Ascending aorta (tissue), 2 donors: Measurements from ENCODE around the gene NELL1. TPM values are rescaled to one million over a fixed set of nuclear protein-coding genes. Genes with fewer than 3 reads are reported as not detected.

Experiments used
- DNase-seq, 2 donors: peaks; one replicate each; pipeline ENCODE4 v3.0.0-alpha.2; 2019; ENCODE audit warnings: low spot score in 2 of 2
- H3K27ac ChIP-seq, 2 donors: fragments of 200-600 bp; sonication (generic); one replicate each; pipeline ENCODE4 v1.5.1; 2016 to 2017; ENCODE audit warnings: mild to moderate bottlenecking in 1 of 2
- H3K27me3 ChIP-seq: fragments of 200-600 bp; sonication (generic); one replicate; pipeline ENCODE4 v1.5.1; 2017
- H3K36me3 ChIP-seq, 2 donors: fragments of 200-600 bp; sonication (generic); one replicate each; pipeline ENCODE4 v1.5.1; 2016
- H3K4me1 ChIP-seq, 2 donors: fragments of 200-600 bp; sonication (generic); one replicate each; pipeline ENCODE4 v1.5.1; 2016 to 2017; ENCODE audit warnings: mild to moderate bottlenecking in 1 of 2
- H3K4me3 ChIP-seq, 2 donors: fragments of 200-600 bp; sonication (generic); one replicate each; pipeline ENCODE4 v1.5.1; 2016 to 2017; ENCODE audit warnings: mild to moderate bottlenecking in 1 of 2
- H3K9me3 ChIP-seq, 2 donors: fragments of 200-600 bp; sonication (generic); one replicate each; pipeline ENCODE4 v1.5.1; 2016
- intact Hi-C: fragments of 100-400 bp; cut with DNase I; formaldehyde crosslinking; loops from one replicate; pipeline ENCODE4 v1.15.1; 2023
- total RNA-seq: library from RNA; depleted of rRNA; stranded (reverse); fragments of >200 nt; gene quantifications from one replicate; pipeline ENCODE4 v1.1.0, GENCODE V29; 2016
- TF ChIP-seq, protein P1 (sequence below), 3 experiments: fragments of 200-600 bp in 2 of 3; fragments of 450-650 bp in 1 of 3; sonication (generic) in 2 of 3; IDR thresholded peaks; one replicate each; pipeline ENCODE4 v1.5.1; 2016 to 2019; ENCODE audit warnings: antibody characterized with exemption in 3 of 3, mild to moderate bottlenecking in 1 of 3, moderate library complexity in 1 of 3

NELL1 gene
- total RNA-seq, 1 donor from 2014 or later, result not detected

- TF ChIP-seq, protein P1, sequence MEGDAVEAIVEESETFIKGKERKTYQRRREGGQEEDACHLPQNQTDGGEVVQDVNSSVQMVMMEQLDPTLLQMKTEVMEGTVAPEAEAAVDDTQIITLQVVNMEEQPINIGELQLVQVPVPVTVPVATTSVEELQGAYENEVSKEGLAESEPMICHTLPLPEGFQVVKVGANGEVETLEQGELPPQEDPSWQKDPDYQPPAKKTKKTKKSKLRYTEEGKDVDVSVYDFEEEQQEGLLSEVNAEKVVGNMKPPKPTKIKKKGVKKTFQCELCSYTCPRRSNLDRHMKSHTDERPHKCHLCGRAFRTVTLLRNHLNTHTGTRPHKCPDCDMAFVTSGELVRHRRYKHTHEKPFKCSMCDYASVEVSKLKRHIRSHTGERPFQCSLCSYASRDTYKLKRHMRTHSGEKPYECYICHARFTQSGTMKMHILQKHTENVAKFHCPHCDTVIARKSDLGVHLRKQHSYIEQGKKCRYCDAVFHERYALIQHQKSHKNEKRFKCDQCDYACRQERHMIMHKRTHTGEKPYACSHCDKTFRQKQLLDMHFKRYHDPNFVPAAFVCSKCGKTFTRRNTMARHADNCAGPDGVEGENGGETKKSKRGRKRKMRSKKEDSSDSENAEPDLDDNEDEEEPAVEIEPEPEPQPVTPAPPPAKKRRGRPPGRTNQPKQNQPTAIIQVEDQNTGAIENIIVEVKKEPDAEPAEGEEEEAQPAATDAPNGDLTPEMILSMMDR (IDR thresholded peaks at IDR 0.05), result no peak
- no peaks in the 10 kb centered on the region for H3K36me3 ChIP-seq
Observed at GRCh38 chr11:20627026-20627425, 42.4 kb upstream of the NELL1 start.

GRCh38 chr11:20627701-20628100 is 41.7 kb upstream of the NELL1 start:
- Histone ChIP-seq H3K4me3 (no peak overlapping the region), H3K27me3 (no peaks in the 10 kb centered on the region), H3K36me3 (no peaks in the 10 kb centered on the region), H3K9me3 (no peaks in the 10 kb centered on the region), H3K27ac (no peak overlapping the region), H3K4me1 (no peaks in the 10 kb centered on the region)
- TF ChIP-seq, protein P1 (IDR thresholded peaks at IDR 0.05), result no peak
- intact Hi-C loops, result no loop called here
- no peak for DNase-seq

More at GRCh38 chr11:20627026-20627425, 42.4 kb upstream of the NELL1 start:
- Histone ChIP-seq H3K4me3 (no peak overlapping the region), H3K9me3 (no peaks in the 10 kb centered on the region), H3K27ac (no peak overlapping the region), H3K27me3 (no peaks in the 10 kb centered on the region), H3K4me1 (no peaks in the 10 kb centered on the region)
- intact Hi-C loops, result no loop called here
- no peak for DNase-seq

DNA sequence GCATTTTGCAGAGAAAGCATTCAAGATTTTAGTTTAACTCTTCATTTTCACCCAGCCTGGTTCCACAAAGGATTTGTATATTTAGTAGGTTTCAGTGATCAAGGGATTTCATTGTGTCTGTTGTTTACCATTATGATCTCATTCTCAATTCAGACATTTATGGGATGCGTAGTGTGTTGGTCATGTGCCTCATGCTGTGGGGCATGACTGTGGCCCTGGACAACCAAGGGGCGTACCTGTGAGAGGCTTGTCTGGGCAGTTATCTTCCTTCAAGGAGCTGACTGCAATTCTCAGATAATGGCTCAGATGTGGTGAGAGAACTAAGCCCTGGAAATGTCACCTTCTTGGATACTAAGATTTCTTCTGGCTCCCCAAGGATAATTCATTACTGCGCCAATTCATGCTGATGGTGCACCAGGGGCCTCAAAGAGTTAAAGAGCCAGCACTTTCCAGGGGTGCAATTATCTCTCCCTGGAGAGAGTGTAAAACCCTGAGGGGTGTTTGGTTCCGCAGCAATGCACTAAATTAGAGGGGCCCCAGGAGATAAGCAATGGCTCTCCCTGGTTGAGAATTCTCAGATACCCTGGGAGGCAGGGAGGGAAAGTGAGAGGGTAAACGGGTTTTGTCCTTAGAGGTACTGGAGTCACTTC is 37.7 kb upstream of the NELL1 start:
- Histone ChIP-seq H3K4me3 (no peak overlapping the region), H3K4me1 (no peaks in the 10 kb centered on the region), H3K27ac (no peak overlapping the region), H3K36me3 (no peaks in the 10 kb centered on the region), H3K27me3 (no peaks in the 10 kb centered on the region), H3K9me3 (no peaks in the 10 kb centered on the region)
- TF ChIP-seq, protein P1 (IDR thresholded peaks at IDR 0.05), result no peak
- no peak for DNase-seq
- intact Hi-C loops, result no loop called here

DNA sequence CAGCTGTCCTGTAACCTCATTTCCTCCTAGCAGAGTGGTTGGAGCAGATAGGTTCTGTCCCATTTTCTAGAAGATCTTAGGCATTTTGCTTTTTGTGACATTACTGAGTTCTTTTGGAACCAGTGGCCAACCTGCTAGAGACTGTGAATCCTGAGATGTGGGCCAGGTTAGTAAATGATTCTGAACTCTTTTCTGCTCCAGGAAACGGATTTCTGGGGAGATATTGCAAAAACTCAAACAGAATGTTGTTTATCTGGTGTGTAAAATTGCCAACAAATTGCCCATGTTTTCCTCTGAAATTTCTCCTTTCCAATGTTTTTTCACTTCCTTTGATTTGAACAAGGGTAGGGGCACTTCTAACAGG is 37.2 kb upstream of the NELL1 start:
- no peaks in the 10 kb centered on the region for H3K36me3 ChIP-seq
- TF ChIP-seq, protein P1 (IDR thresholded peaks at IDR 0.05), result no peak
- H3K27me3 ChIP-seq, result no peaks in the 10 kb centered on the region
- H3K27ac ChIP-seq, result no peak overlapping the region
- intact Hi-C loops, result no loop called here
- no peaks in the 10 kb centered on the region for H3K4me1 ChIP-seq
- no peaks in the 10 kb centered on the region for H3K9me3 ChIP-seq
- H3K4me3 ChIP-seq, result no peak overlapping the region
- no peak for DNase-seq

- no peaks in the 10 kb centered on the region for H3K27me3 ChIP-seq
- no peak overlapping the region for H3K27ac ChIP-seq
- no peak overlapping the region for H3K4me3 ChIP-seq
- TF ChIP-seq, protein P1 (IDR thresholded peaks at IDR 0.05), result no peak
- H3K4me1 ChIP-seq, result no peaks in the 10 kb centered on the region
- intact Hi-C loops, result no loop called here
- no peak for DNase-seq
- no peaks in the 10 kb centered on the region for H3K36me3 ChIP-seq
- H3K9me3 ChIP-seq, result no peaks in the 10 kb centered on the region
Observed at GRCh38 chr11:20634044-20634443, 35.3 kb upstream of the NELL1 start.

- no peaks in the 10 kb centered on the region for H3K27me3 ChIP-seq
- no peaks in the 10 kb centered on the region for H3K36me3 ChIP-seq
- H3K4me3 ChIP-seq, result no peak overlapping the region
- H3K27ac ChIP-seq, result no peak overlapping the region
- no peak for DNase-seq
- intact Hi-C loops, result no loop called here
- H3K9me3 ChIP-seq, result no peaks in the 10 kb centered on the region
- TF ChIP-seq, protein P1 (IDR thresholded peaks at IDR 0.05), result no peak
- H3K4me1 ChIP-seq, result no peaks in the 10 kb centered on the region
Observed at GRCh38 chr11:20634781-20635180, 34.6 kb upstream of the NELL1 start.
